GM21786 (cell line): ENCODE data around the gene USP32.
"Not testable (repeated sequence)": the region's sequence is repeated elsewhere in the genome, so short reads cannot be mapped to it uniquely, and the experiment has no call there.

Experiments
- ATAC-seq: cut with Tn5 transposase; IDR thresholded peaks from one replicate; pipeline ENCODE4 v1.9.1; 2021; ENCODE audit not compliant: unreplicated experiment

USP32 gene

DNA sequence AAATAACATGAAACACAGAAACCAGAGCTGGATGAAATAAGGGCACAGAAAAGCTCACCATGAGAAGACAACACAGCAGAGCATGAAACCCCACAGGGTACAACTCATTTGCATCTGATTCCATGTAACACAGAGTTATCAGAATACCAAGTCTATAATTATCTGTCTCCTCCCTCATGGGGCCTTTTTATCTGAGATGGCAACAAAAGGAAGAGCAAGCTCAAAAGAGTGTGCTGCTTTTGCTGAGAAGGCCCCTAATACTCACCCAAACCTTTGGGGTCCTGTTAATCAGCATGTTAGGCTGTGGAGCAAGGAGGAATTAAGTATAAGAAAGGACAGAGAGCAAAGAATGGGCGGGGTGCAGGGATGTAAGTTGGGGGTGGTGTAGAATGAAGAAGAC, 205.6 kb downstream of the USP32 start:
- not testable (repeated sequence) for ATAC-seq

DNA sequence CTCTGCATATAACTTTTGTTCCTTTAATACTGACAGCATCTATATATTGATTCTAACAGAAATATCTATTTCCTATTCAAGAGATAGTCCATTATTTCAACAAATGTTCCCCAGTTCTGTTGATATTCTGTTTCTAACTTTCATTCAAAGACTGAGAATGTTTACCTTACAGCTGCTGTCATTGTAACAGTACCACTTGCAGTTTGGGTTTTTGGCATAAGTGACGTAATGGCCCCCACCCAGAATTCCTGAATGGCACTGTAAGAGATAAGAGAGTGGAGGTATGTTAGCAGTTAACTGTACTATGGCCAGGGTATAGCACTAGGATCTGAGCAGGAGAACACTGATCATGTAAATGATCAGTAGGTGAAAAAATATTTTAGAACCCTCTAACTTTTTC, 211.6 kb downstream of the USP32 start:
- not testable (repeated sequence) for ATAC-seq

DNA sequence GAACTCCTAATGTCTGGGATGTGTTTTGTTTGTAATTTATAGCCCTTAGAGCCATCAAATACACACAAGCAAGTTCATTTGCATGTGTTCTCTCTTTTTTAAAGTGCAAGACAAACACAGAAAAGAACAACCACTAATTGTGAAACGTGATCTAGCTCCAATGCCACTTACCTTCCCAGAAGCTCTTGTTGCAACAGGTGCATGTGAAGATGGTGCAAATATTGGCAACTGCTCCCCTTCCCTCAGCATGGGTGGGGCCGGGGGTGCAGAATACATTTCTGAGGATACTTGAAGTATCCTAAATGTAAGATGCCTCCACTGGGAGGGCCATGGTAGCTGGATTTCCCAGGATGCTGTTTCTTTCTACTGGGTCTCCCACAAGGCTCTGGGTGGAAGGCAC, 213.8 kb downstream of the USP32 start:
- ATAC-seq, result not testable (repeated sequence)

DNA sequence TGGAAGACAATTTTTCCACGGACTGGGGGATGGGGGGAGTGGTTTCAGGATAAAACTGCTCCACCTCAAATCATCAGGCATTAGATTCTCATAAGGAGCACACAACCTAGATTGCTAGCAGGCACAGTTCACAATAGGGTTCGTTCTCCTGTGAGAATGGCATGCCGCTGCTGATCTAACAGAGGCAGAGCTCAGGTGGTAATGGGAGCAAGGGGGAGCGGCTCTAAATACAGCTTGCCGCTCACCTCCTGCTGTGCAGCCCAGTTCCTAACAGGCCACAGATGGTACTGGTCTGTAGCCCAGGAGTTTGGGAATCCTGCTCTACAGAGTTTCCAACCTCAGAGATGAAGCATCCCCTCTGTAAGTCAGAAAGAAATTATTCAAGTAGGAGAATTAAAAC, 215.2 kb downstream of the USP32 start:
- not testable (repeated sequence) for ATAC-seq

DNA sequence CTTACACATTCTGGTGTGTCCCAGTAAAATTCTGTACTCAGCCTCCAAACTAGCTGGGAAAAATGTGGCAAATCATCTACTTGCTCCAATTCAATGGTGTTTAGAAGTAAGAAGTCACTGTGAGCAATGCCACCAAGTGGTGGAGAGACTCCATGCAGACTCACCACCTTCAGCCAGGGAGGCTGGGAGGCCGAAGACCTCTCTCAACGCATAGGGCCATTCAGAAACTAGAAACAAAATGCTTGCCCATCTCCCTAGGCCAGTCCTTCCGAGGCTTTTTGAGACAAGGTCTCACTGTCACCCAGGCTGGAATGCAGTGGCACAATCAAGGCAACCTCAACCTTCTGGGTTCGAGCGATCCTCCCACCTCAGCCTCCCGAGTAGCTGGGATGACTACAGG, 217.2 kb downstream of the USP32 start:
- ATAC-seq, result not testable (repeated sequence)

DNA sequence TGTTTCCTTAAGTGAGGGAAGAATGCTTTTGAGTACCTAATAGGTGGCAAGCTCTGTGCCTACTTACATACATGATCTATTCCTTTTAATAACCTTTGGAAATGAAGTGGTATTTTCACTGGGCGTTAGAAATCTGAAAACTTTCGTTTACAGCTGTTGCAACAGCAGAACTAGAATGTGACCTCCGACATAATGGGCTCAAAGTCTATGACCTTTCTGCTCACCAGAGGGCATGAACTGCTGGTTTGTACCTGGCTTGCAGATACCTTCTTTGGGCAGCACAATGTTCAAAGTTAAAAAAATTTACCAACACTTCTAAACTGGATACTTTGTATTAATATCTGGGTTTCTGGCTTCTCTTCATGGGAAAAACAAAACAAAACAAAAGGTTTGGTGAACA, 217.9 kb downstream of the USP32 start:
- ATAC-seq, result no peak

DNA sequence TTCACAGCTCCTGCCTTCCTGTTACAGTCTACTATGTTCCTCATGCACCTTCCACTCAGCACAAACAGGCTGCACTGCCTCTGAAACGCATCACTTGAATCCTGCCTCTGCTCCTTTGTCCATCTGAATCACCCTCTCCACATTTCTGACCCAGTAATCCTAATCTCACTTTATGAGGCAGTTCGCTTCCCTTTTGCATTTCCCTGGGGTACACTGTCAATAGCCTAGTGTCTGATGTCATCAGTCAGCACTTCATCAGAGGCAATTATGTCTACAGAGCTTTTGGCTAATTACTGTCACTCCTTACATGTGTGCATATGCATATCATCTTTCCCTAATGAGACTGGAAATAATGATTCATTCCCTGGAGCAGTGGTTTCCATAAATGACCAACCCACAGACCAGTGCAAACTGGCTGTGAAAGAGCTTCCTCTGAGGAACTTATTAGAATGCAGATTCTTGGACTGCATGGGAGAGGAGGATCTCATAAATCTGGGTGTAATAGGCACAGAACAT, 218.6 kb downstream of the USP32 start:
- ATAC-seq, result no peak

DNA sequence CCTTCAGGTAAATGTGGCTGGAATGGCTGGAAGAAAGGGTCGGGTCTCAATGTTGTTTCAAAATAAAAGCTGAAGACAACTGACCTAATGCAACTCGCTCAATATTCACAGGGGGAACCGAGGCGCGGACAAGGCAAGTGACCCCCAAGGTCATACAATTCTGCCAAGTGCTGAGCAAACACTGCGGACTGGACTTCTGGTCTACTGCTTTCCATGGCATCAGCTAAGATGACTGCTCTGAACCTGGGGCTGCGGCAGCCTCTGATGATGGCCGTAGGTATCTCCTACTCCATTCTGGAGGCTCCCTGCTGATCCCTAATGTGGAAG, 220.2 kb downstream of the USP32 start:
- no peak for ATAC-seq

DNA sequence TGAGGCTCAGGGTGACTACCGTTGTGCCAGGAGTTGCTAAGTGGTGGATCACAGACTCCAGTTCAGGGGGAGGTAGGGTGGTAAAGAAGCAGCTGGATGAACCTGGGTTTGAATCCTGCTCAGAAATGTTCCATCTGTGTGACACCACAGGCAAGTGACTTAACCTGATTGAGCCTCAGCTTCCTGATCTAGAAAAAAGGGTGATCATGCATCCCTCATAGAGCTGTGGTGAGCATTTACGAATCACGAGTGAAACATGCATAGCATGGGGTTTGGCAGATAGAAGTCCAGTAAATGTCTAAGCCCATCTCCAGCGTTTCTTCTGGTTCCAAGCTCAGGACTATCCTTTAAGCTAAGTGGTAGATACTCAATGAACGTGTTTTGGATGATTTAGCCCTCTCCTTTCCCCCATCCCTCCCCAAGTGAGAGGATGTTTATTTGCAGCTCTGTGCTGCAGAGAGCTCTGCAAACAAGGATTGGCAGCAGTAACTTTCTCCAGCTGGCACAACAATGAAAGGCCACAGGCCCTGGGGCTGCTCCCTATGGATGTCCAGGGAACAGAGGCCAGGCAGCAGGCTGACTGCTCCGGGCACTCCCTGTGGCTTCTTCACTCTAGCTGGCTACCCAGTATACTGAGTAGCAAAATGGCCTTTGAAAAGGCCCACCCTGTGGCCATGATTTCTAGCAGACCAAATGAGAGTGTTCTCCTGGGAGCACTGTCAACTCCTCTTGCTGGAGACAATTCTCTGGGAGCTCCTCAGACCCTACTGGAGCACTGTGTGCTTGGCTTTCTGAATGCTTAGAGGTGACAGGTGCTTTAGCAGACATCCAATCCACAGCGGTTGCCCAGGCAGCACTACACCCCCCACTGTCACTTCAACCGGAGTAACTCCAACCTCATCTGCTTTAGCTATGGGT, 220.8 kb downstream of the USP32 start:
- no peak for ATAC-seq

DNA sequence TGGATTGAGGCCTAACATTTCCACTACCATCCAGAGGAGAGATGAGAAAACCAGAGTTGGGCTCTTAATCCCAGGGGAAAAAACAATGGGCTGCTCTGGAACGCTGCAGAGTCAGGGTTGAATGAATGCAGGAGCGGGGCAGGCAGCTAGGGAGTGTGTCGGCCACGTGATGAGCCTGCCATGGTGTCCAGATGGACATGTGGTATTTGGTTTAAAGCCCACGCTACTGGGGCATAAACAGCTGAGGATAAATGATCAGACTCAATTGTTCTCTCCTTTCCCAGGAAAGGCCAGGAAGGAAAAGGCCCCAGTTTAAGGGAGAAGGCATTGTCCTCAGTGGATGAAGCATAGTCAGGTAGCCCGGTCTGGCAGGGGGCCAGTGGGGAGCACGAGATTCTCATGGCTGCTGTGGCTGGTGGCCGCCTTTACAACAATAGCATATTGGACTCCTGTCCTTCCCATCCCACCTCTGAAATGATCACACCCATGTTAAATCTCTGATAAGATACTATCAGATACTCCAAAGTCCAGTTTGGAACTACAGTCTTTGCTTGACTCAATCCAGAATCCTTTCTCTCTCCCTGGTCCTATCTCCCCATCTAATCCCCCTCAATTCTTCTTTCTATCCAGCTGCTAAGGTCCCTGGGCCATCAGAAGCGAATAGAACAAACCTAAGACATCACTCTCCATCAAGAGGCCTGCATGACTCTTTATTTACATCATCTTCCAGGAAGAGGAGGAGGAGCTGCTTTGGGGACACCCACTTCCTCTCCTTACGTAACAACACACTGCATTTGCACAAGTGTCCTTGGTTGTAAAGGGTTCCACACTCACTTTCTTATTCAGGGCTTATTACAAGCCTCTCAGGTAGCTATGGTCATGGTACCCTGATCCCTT, 221.8 kb downstream of the USP32 start:
- no peak for ATAC-seq

DNA sequence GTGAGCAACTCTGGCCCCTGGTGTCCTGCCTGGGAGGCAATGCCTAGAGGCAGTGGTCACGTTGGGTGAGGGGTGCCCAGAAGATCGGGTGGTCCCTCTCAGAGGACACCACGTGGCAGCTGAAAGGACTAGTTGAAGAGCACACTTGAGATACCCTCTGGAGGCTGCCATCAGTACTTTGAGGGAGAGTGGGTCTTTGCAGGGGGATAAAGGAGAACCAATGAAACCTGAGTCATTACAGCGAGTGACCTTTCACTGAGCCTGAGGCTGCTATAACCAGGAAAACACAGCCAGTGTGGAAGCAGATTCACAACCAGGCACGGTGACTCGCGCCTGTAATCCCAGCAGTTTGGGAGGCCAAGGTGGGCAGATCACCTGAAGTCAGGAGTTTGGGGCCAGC, 223.3 kb downstream of the USP32 start:
- ATAC-seq, result no peak

DNA sequence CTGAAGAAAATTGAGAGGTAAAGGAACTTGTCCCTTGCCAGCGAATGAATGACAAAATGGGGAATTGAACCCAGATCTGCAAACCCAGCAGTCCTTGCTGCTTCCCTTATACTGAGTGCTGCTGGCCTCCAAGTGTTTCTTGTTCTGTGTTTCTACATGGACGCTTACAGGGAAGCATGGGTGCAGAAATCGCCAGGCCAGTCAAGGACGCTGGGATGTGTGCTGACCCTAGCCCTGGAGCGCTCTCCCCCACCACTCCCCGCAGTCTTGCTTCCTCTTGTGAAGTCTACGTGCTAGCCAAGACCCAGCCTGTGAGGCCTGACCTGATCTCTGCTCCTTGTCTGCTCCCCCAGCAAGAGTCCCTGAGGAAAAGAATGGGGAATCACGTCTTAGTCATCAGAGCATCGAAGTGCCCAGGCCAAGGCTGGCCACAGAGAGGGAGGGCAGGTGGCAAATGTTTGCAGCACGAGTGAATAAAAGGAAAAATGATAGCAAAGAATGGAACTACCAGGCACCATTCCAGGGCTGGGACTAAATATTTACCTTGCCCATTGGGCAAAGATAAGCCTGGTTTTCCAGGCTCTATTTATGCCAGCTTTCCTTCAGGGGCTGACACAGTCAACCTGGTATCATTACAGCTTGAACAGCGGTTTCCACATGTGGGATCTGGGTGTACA, 224.7 kb downstream of the USP32 start:
- no peak for ATAC-seq

DNA sequence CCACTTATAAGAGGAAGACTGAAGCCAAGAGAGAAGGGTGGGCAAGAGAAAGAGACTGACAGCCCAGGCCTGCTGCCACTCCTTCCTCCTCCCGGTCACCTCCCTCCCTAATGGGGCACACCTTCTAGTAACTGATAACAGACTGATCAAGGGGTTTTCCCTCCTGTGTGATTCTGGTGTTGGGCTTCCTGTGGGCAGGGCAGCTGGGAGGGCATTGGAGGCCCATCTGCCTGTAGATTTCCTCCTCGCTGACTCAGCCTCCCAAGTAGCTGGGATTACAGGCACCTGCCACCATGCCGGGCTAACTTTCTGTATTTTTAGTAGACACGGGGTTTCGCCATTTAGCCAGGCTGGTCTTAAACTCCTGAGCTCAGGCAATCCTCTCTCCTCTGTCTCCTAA, 226.0 kb downstream of the USP32 start:
- ATAC-seq, result no peak

DNA sequence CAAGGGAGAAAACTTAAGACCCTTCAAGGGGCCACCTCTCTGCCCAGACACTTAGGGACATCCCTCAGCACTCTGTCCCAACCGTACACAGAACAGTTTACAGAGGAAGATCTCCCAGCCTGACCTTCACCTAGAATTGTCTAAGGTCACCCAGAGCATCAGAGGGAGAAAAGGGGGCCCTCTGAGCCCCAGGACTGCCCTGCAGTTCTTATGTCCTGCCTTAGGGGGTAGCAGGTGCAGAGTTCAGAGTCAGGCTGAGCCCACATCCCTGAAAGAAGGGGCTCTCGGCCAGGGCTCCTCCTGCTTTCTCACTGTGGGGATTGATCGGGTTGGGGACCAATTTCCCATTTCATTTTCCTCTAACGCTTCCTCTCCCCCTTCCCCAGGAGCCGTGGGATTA, 226.7 kb downstream of the USP32 start:
- ATAC-seq, result no peak

DNA sequence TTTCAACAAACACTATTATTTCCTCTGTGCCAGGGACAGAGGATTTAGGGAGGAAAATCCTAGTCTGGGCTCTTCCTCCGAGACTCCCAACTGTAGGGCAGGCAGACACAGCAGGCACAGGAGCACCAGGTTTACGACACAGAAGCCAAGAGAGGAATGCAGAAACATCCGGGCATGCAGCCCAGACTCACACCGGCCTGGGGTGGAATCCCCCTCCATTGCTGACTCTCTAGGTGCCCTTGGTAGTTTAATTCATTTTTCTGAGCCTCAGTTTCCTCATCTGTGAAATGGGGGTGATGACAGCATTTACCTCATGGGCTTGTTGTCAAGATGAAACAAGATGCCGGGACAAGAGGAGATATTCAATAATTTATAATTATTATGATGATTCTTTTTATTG, 227.2 kb downstream of the USP32 start:
- no peak for ATAC-seq

DNA sequence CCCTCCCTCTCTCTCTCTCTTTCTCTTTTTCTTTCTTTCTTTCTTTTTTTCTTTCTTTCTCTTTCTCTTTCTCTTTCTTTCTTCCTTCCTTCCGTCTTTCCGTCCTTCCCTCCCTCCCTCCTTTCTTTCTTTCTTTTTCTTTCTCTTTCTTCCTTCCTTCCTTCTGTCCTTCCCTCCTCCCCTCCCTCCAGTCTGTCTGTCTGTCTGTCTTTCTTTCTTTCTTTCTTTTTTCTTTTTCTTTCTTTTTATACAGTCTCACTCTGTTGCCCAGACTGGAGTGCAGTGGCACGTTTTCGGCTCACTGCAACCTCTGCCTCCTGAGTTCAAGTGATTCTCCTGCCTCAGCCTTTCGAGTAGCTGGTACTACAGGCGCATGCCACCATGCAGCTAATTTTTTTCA, 227.8 kb downstream of the USP32 start:
- ATAC-seq, result no peak

DNA sequence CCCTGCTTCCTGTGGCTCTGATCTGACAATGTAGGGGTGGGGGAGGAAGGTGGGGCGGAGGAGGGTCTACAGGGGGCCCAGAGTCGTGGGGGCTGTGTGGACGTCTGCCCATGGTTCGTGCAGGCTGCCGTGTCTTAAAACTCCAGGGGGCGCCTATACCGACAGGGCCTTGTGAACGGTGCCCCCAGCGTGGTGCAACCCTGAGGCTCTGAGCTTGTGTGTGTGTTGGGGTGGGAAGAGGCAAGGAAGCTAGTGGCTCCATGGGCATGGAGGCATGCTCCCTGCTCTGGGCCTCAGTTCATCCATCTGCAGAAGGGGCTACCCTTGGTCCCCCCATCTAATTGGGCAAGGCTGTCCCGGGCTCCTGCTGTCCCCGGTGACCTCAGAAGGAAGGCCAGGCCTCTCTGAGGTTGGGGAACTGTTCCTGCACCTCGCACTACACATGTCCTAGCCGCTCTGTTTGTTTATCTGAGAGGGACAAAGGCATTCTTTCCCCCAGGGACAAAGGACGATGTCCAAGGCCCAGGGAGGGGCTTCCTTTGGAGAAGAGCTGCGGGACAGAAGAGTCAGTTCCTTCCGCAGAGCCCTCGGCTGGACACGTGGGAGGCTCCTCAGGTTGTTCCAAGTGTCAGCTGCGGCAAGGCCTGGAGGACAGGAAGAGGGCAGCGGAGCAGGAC, 228.7 kb downstream of the USP32 start:
- no peak for ATAC-seq

DNA sequence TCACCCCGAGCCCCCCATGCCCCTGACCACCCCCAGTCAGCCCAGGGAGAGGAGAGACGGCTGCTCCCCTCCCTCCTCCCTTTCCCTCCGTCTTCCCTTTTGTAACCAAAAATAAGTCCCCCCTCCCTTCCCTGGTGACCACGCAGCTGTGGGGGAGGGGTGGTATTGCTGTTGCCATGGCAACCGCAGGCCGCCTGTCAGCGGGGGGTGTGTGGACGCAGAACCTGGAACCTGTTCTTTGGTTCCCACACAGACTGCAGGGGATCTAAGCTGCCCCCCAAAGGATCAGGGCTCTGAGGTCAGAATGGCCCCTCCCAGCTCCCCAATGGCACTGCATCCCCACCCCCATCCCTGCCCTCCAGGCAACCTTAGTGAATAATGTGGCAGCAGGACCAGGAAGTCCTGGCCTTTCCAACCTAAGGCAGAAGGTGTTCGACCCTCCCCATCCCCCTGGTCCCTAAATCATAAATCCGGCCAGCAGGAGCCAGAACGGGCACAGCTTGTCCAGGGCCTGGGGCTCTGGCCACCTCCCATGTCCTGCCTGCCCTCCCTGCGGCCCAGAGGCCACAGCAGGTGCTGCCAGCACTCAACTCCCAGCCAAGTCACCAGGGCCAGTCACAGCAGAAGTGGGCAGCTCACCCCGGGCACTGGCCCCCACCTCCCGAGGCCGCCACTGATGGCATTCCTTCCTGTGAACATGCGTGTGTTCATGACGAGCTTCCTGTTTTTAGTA, 230.2 kb downstream of the USP32 start:
- ATAC-seq, result no peak

DNA sequence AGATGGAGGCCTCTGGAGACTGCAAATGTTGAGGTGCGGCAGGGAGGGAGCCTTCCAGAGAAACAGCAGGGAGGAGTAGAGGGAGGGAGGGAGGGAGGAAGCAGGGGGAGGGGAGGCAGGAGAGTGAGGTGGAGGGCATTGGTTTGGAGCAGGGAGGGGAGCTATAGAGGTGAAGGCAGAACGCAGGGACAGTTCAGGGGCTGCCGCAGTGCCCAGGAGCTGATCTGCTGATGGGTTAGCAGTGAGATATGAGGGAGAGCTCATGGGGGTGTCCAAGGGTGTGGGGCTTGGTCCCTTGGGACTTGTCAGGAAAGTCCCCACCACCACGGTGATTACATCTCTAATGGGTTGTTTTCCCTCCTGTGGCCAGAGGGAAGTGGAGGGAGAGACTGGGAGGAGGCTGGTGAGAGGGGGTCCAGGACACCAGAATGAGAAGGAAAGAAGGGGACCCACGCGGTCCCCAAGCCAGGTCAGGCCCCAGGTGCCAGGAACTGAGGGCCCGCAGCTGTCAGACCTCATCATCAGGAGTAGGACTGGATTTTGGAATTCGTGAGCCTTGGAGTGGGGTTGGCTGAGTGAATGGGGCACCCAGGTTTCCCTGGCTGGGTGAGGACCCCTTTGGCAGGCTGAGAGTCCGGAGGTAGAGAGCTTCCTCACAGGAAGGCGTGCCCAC, 231.0 kb downstream of the USP32 start:
- no peak for ATAC-seq

DNA sequence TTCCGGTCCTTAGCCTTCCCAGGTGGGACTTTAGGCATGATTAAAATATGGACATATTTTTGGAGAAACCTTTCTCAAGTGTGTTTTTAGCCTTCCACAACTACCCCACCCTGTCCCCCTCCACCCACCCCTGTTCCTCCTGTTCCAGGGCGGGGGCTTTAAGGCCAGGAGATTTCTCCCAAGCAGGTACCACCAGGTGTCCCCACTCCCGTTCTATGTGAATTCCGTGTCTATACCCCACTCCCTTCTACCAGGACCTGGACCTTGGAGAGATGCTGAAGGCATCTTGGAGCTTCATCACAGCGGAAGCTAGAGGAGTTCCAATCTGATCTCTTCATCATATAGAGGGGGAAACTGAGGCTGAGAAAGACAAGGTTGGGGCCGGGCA, 232.5 kb downstream of the USP32 start:
- ATAC-seq, result no peak
